Choroid plexus epithelial cell (primary cell): Measurements from ENCODE around the gene IKZF3.

Source experiments
- DNase-seq: peaks from one replicate; pipeline ENCODE4 v3.0.0-alpha.2; 2010; ENCODE audit warnings: low read depth
- H3K4me3 ChIP-seq: 2 replicates; pipeline ENCODE4 v1.5.1; 2011; ENCODE audit warnings: low read depth, mild to moderate bottlenecking, control low read depth, low read length, moderate library complexity
- TF ChIP-seq, protein P1 (sequence below): conservative IDR thresholded peaks from 2 replicates; pipeline ENCODE4 v1.5.1; 2011; ENCODE audit warnings: low read depth, mild to moderate bottlenecking, control low read depth, inconsistent platforms, low read length, moderate library complexity

The IKZF3 gene

DNA sequence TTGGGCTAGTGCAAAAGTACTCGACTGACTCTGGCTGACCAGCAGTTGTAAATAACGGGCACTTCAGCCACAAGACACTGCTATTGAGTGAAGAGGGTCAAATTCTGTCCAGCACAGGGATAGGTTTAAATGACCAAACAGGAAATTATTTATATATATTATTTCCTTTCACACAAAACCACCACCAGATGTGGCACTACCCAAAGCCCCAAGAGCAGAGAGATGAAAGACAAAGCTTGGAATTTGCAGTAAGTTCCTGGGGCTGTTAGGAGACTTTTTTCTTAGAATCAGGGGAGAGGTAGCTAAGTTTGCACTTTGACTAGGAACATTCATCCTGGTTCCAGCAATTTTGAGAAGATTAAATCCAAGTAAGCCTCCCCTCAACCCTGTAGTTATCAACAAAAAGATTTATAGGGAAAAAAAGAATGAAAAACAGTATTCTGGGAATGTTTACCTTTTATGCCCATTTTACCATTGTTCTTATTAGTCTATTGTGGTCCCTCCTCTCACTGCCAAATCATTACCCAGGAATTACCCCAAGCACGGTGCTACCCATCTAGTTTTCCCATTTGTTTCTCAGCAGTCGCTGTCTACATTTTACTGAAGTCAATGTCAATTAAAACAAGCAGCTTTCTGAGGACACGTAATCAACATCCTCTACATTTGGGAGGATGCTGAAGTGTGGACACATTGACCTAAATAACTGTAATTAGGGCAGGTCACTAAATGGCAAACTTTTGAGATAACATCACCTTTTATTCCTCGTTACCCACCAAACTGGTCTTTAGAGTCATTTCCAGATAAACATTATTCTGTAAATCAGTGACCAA, 82.9 kb downstream of the IKZF3 start:
- TF ChIP-seq, protein P1, sequence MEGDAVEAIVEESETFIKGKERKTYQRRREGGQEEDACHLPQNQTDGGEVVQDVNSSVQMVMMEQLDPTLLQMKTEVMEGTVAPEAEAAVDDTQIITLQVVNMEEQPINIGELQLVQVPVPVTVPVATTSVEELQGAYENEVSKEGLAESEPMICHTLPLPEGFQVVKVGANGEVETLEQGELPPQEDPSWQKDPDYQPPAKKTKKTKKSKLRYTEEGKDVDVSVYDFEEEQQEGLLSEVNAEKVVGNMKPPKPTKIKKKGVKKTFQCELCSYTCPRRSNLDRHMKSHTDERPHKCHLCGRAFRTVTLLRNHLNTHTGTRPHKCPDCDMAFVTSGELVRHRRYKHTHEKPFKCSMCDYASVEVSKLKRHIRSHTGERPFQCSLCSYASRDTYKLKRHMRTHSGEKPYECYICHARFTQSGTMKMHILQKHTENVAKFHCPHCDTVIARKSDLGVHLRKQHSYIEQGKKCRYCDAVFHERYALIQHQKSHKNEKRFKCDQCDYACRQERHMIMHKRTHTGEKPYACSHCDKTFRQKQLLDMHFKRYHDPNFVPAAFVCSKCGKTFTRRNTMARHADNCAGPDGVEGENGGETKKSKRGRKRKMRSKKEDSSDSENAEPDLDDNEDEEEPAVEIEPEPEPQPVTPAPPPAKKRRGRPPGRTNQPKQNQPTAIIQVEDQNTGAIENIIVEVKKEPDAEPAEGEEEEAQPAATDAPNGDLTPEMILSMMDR: peak; percentile 12
- H3K4me3 ChIP-seq: no peak overlapping the region
- peak; percentile 12 for DNase-seq

DNA sequence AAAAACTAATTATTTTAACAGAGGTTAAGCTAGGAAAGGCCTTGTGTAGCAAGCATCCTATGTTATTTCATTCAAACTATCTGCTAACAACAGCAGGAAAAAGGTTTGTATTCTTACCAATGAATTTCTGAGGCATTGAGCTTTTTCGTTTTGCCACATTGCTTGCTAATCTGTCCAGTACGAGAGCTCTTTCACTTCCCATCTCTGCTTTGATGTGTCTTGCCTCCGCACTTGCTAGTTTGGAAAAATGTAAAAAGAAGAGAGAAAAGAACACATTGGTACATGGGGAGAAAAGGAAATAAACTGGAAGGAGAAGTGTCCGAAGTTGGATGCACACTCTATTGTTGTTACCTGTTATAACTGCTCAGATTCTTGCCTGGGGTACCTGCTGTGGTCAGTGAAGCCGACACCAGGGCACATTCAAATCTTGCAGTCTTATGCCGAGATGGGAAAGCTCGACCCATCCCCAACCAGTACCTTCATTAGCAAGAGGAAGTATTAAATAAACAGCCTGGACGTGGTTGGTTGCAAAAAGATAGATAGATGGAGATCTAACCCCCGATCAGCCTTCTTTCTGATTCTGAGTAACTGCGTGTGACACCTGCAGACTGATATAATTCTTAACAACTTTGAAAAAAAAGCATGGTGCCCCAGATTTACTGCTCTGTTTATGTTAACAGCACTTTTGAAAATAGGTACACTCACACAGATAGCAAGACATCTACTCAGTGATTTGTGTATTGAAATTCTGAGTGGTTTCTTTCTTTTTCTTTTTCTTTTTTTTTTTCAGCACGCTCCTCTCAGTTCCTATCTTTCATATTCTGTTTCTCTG, 86.4 kb downstream of the IKZF3 start:
- TF ChIP-seq, protein P1: no peak
- DNase-seq: no peak
- H3K4me3 ChIP-seq: no peak overlapping the region

DNA sequence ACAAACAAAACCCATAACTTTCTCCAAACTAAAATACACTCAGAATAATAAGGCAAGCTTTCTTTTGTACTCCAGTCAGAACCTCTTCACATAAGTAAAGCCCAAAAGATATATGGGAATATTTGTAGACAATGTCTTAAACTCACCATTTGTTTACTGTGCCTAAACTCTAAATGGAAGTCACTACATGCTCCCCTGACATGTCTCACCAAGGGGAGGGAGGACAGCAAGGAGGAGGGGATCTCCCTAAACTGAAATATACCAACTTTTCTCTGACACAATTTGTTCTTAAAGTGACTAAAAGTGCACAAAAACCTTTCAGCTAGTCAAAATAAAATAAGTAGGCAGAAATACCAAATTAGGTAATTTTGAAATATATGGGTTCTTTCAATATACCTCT, 87.9 kb downstream of the IKZF3 start:
- DNase-seq: no peak
- TF ChIP-seq, protein P1: no peak
- no peak overlapping the region for H3K4me3 ChIP-seq

DNA sequence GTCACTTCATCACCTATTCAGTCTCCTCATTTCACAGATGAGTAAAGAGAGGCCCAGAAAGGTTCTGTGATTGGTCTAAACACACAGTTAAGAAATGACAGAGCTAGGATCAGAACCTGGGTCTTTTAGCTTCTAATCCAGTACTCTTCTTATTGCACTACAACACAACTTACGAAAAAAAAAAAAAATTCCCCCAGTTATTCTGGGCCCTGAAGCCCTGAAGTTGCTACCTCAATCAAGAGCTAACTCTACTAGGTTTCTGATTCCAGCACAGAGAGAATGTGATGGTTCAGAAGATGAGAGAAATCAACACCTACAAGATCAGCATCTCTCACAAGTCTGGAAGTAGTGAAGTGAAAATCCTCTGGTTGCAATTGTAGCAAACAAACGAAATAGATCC, 89.1 kb downstream of the IKZF3 start:
- no peak overlapping the region for H3K4me3 ChIP-seq
- TF ChIP-seq, protein P1: no peak
- DNase-seq: no peak

DNA sequence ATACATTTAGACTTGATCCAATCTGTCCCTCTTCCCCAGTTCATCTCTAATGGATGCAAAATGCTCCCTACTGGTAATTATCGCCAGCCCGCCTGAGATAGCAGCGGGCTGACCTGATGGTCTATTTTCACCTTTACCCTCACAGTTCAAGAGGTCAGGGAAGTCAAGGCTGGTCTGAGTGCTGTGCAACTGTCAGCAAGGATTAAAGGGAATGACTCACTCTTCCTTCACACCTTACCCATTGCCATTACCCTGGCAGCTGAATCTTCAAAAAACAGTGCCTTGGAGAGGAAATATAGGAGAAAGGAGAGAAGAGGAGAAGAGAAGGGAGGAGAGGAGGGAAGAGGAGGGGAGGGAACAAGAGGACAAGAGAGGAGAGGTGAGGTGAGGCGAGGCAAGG, 90.1 kb downstream of the IKZF3 start:
- TF ChIP-seq, protein P1: no peak
- DNase-seq: no peak
- H3K4me3 ChIP-seq: no peak overlapping the region

DNA sequence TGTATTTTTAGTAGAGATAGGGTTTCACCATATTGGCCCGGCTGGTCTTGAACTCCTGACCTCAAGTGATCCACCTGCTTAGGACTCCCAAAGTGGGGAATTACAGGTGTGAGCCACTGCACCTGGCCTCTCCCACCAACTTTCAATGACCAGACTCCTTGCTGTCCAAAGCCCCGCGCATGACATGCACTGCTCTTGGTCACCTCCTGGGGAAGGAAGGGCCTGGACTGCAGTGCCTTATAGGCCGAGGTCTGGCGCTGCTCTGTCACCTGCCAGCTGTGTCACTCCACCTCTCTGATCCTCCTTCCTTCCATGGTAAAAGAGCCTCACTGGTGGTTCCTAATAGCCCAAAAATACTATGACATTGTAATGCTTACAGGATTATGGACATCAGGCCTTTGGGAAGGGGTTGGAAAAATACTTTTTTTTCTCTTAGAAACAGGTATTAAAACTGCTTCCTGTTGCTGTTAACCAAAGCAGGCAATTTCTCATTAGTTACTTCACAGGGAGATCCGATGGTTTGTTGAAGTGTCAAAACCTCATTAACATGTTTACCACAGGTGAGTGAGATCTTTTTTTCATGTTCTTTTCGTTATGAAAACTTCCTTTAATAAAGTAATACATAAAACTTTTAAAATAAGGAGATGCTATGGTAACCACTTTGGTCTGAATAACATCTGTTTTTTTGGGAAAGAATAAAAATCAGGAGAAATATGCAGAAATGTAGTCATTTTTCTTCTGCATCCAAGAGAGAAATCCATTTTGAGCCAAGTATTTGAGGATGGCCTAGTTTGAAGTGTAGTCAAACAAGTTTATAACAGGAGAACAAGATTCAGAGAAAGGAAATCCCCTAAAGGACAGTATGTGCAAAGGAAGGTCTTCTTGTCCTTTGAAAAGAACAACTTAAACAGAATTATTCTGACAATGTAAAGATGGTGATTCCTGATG, 90.9 kb downstream of the IKZF3 start:
- H3K4me3 ChIP-seq: no peak overlapping the region
- TF ChIP-seq, protein P1: no peak
- DNase-seq: no peak
